Tibial artery (tissue), 4 donors: ENCODE data around the gene ZNF462.
A peak's percentile ranks its signal among the peaks of the same experiment; 100 is the strongest.

Experiments used
- DNase-seq, 2 donors: peaks; one replicate each; pipeline ENCODE4 v3.0.0-alpha.2; 2019
- H3K27ac ChIP-seq, 2 donors: fragments of 200-600 bp; sonication (generic) in 1 of 2; 1 replicate in 1 of 2; 2 replicates in 1 of 2; pipeline ENCODE4 v1.5.1; 2018 to 2019; ENCODE audit warnings: mild to moderate bottlenecking in 1 of 2
- H3K27me3 ChIP-seq, 2 donors: fragments of 200-600 bp; sonication (generic) in 1 of 2; one replicate each; pipeline versions ENCODE4 v1.5.1 to v1.6.0; 2016 to 2019
- H3K36me3 ChIP-seq, 3 donors: fragments of 200-600 bp; sonication (generic) in 2 of 3; one replicate each; pipeline ENCODE4 v1.5.1; 2016 to 2019; ENCODE audit warnings: mild to moderate bottlenecking in 2 of 3
- H3K4me1 ChIP-seq, 4 donors: fragments of 200-600 bp; sonication (generic) in 2 of 4; 1 replicate in 3 of 4; 2 replicates in 1 of 4; pipeline ENCODE4 v1.5.1; 2016 to 2019
- H3K4me3 ChIP-seq, 2 donors: fragments of 200-600 bp; sonication (generic) in 1 of 2; 1 replicate in 1 of 2; 2 replicates in 1 of 2; pipeline ENCODE4 v1.5.1; 2018 to 2019; ENCODE audit warnings: mild to moderate bottlenecking in 2 of 2
- H3K9me3 ChIP-seq, 3 donors: fragments of 200-600 bp; sonication (generic) in 1 of 3; one replicate each; pipeline ENCODE4 v1.5.1; 2016 to 2019
- CTCF ChIP-seq, 2 experiments: fragments of 200-600 bp in 1 of 2; fragments of 450-650 bp in 1 of 2; IDR thresholded peaks; one replicate each; pipeline ENCODE4 v1.5.1; 2017 to 2019; ENCODE audit warnings: antibody characterized with exemption in 2 of 2, mild to moderate bottlenecking in 1 of 2, moderate library complexity in 1 of 2
- intact Hi-C: fragments of 100-400 bp; cut with DNase I; formaldehyde crosslinking; loops from one replicate; pipeline ENCODE4 v1.15.0; 2023; ENCODE audit warnings: low total_unique reads

ZNF462 gene

GRCh38 chr9:106864373-106865143 lies 1.6 kb downstream of the ZNF462 start:
- no peaks in the 10 kb centered on the region for H3K36me3 ChIP-seq
- peak overlapping the region; percentile 64 to 74 for H3K4me3 ChIP-seq
- peak overlapping the region; percentile 78 to 85 for H3K27ac ChIP-seq
- H3K9me3 ChIP-seq: no peaks in the 10 kb centered on the region
- no peak for TF ChIP-seq CTCF (IDR thresholded peaks at IDR 0.05)
- no peak for DNase-seq
- intact Hi-C loops: no loop called here
- H3K27me3 ChIP-seq: peaks cover 0 to 8% of the 10 kb centered on the region in 2 donors
- H3K4me1 ChIP-seq: peaks cover 0 to 53% (median 31%) of the 10 kb centered on the region in 4 donors

- H3K27me3 ChIP-seq: no peaks in the 10 kb centered on the region
- no peak for DNase-seq
- peak overlapping the region in 1 of 2 donors; percentile 85 for H3K27ac ChIP-seq
- peaks cover 0 to 56% (median 35%) of the 10 kb centered on the region in 4 donors for H3K4me1 ChIP-seq
- H3K9me3 ChIP-seq: no peaks in the 10 kb centered on the region
- TF ChIP-seq CTCF (IDR thresholded peaks at IDR 0.05): no peak
- intact Hi-C loops: no loop called here
- H3K4me3 ChIP-seq: no peak overlapping the region
- H3K36me3 ChIP-seq: no peaks in the 10 kb centered on the region
Observed at GRCh38 chr9:106866243-106866642, 3.3 kb downstream of the ZNF462 start.

GRCh38 chr9:106867286-106867685 lies 4.3 kb downstream of the ZNF462 start:
- H3K36me3 ChIP-seq: no peaks in the 10 kb centered on the region
- intact Hi-C loops: no loop called here
- H3K27me3 ChIP-seq: no peaks in the 10 kb centered on the region
- peaks cover 0 to 56% (median 31%) of the 10 kb centered on the region in 4 donors for H3K4me1 ChIP-seq
- no peak overlapping the region for H3K4me3 ChIP-seq
- no peak for DNase-seq
- TF ChIP-seq CTCF (IDR thresholded peaks at IDR 0.05): no peak
- peak overlapping the region in 1 of 2 donors; percentile 62 for H3K27ac ChIP-seq
- H3K9me3 ChIP-seq: no peaks in the 10 kb centered on the region

- Histone ChIP-seq H3K4me1 (peaks cover 0 to 56% (median 30%) of the 10 kb centered on the region in 4 donors), H3K27me3 (no peaks in the 10 kb centered on the region), H3K36me3 (no peaks in the 10 kb centered on the region), H3K27ac (peak overlapping the region; percentile 57 to 62), H3K4me3 (no peak overlapping the region), H3K9me3 (no peaks in the 10 kb centered on the region)
- DNase-seq: no peak
- no peak for TF ChIP-seq CTCF (IDR thresholded peaks at IDR 0.05)
- intact Hi-C loops: no loop called here
Observed at GRCh38 chr9:106868087-106868486, 5.1 kb downstream of the ZNF462 start.

GRCh38 chr9:106868565-106868964 lies 5.6 kb downstream of the ZNF462 start:
- no peaks in the 10 kb centered on the region for H3K9me3 ChIP-seq
- H3K27me3 ChIP-seq: no peaks in the 10 kb centered on the region
- H3K4me3 ChIP-seq: no peak overlapping the region
- no peaks in the 10 kb centered on the region for H3K36me3 ChIP-seq
- H3K4me1 ChIP-seq: peaks cover 0 to 56% (median 30%) of the 10 kb centered on the region in 4 donors
- intact Hi-C loops: no loop called here
- TF ChIP-seq CTCF (IDR thresholded peaks at IDR 0.05): no peak
- H3K27ac ChIP-seq: peak overlapping the region; percentile 57 to 62
- peak in 1 of 2 donors; percentile 76 for DNase-seq
